H9 (cell line): ENCODE measurements around the gene PNKD. TPM values are rescaled to one million over a fixed set of nuclear protein-coding genes. Genes with fewer than 3 reads are reported as not detected.

Experiments used
- DNase-seq: peaks from one replicate; pipeline ENCODE4 v3.0.0-alpha.2; 2017
- H2AFZ ChIP-seq: one replicate; pipeline ENCODE4 v1.6.1; 2013; ENCODE audit warnings: mild to moderate bottlenecking, low read length, control low read depth, moderate library complexity
- H2AK5ac ChIP-seq: 2 replicates; pipeline ENCODE4 v1.6.1; 2013; ENCODE audit warnings: low read length, control low read depth, mixed read lengths; ENCODE audit not compliant: insufficient read length
- H2BK120ac ChIP-seq: one replicate; pipeline ENCODE4 v1.6.1; 2013; ENCODE audit warnings: low read depth, mild to moderate bottlenecking, low read length, control low read depth, inconsistent platforms; ENCODE audit not compliant: poor library complexity, severe bottlenecking
- H2BK12ac ChIP-seq: 2 replicates; pipeline ENCODE4 v1.6.1; 2013; ENCODE audit warnings: low read length, control low read depth, mixed read lengths, low read depth; ENCODE audit not compliant: insufficient read length
- H2BK15ac ChIP-seq: 2 replicates; pipeline ENCODE4 v1.6.1; 2013; ENCODE audit warnings: low read depth, low read length, control low read depth
- H2BK20ac ChIP-seq: one replicate; pipeline ENCODE4 v1.6.1; 2013; ENCODE audit warnings: low read depth, mild to moderate bottlenecking, low read length, control low read depth, inconsistent platforms; ENCODE audit not compliant: poor library complexity, severe bottlenecking
- H2BK5ac ChIP-seq: 2 replicates; pipeline ENCODE4 v1.6.1; 2013; ENCODE audit warnings: low read length, control low read depth, mixed read lengths; ENCODE audit not compliant: insufficient read length
- H3K14ac ChIP-seq: 2 replicates; pipeline ENCODE4 v1.6.1; 2013; ENCODE audit warnings: low read length, control low read depth; ENCODE audit not compliant: insufficient read depth
- H3K18ac ChIP-seq: 2 replicates; pipeline ENCODE4 v1.6.1; 2013; ENCODE audit warnings: low read depth, mild to moderate bottlenecking, mixed read lengths, low read length, control low read depth; ENCODE audit not compliant: insufficient read length
- H3K23ac ChIP-seq: 2 replicates; pipeline ENCODE4 v1.6.1; 2013; ENCODE audit warnings: low read length, control low read depth, mixed read lengths, low read depth; ENCODE audit not compliant: insufficient read length
- H3K23me2 ChIP-seq: 2 replicates; pipeline ENCODE4 v1.6.1; 2013; ENCODE audit warnings: low read depth, mild to moderate bottlenecking, mixed read lengths, low read length, control low read depth; ENCODE audit not compliant: insufficient read length, poor library complexity, severe bottlenecking
- H3K27ac ChIP-seq: 2 replicates; pipeline ENCODE4 v1.5.1; 2013; ENCODE audit warnings: low read length, control low read depth, mixed read lengths, low read depth; ENCODE audit not compliant: insufficient read length
- H3K27me3 ChIP-seq: 2 replicates; pipeline ENCODE4 v1.6.1; 2013; ENCODE audit warnings: low read length, control low read depth, inconsistent platforms; ENCODE audit not compliant: insufficient read depth
- H3K4ac ChIP-seq: 2 replicates; pipeline ENCODE4 v1.6.1; 2013; ENCODE audit warnings: low read depth, mild to moderate bottlenecking, control low read depth, inconsistent platforms, low read length, moderate library complexity
- H3K4me1 ChIP-seq: 2 replicates; pipeline ENCODE4 v1.6.1; 2013; ENCODE audit warnings: low read length, control low read depth, inconsistent platforms; ENCODE audit not compliant: insufficient read depth
- H3K4me2 ChIP-seq: 2 replicates; pipeline ENCODE4 v1.6.1; 2013; ENCODE audit warnings: low read length, control low read depth, mixed read lengths; ENCODE audit not compliant: insufficient read length, insufficient read depth
- H3K56ac ChIP-seq: 2 replicates; pipeline ENCODE4 v1.6.1; 2013; ENCODE audit warnings: low read depth, mild to moderate bottlenecking, mixed read lengths, low read length, control low read depth; ENCODE audit not compliant: insufficient read length
- H3K79me1 ChIP-seq: 2 replicates; pipeline ENCODE4 v1.6.1; 2013; ENCODE audit warnings: low read depth, mild to moderate bottlenecking, moderate library complexity, low read length, control low read depth, inconsistent platforms; ENCODE audit not compliant: insufficient read depth, poor library complexity, severe bottlenecking
- H3K79me2 ChIP-seq: 2 replicates; pipeline ENCODE4 v1.6.1; 2013; ENCODE audit warnings: low read length, control low read depth, inconsistent platforms; ENCODE audit not compliant: insufficient read depth
- H3K9ac ChIP-seq: 2 replicates; pipeline ENCODE4 v1.6.1; 2013; ENCODE audit warnings: low read length, control low read depth, mixed read lengths; ENCODE audit not compliant: insufficient read length; ENCODE audit errors: extremely low read depth
- H3K9me3 ChIP-seq: one replicate; pipeline ENCODE4 v1.6.1; 2013; ENCODE audit warnings: low read depth, low read length, inconsistent platforms; ENCODE audit not compliant: control insufficient read depth
- H3T11ph ChIP-seq: one replicate; pipeline ENCODE4 v1.6.1; 2013; ENCODE audit warnings: mild to moderate bottlenecking, low read length, control low read depth, inconsistent platforms
- H4K20me1 ChIP-seq: one replicate; pipeline ENCODE4 v1.6.1; 2013; ENCODE audit not compliant: control insufficient read depth, insufficient read length, insufficient read depth
- H4K5ac ChIP-seq: 2 replicates; pipeline ENCODE4 v1.6.1; 2013; ENCODE audit warnings: low read depth, mild to moderate bottlenecking, mixed read lengths, low read length, control low read depth; ENCODE audit not compliant: insufficient read length
- H4K8ac ChIP-seq: replicated peaks from 2 replicates; pipeline ENCODE4 v1.6.1; 2013; ENCODE audit warnings: low read length, control low read depth, mixed read lengths, low read depth; ENCODE audit not compliant: insufficient read length
- H4K91ac ChIP-seq: 2 replicates; pipeline ENCODE4 v1.6.1; 2013; ENCODE audit warnings: low read depth, mild to moderate bottlenecking, moderate library complexity, mixed read lengths, low read length, control low read depth; ENCODE audit not compliant: insufficient read length
- H3K27ac Mint-ChIP-seq, 3 experiments: 2 replicates in 2 of 3; 3 replicates in 1 of 3; pipeline ENCODE4 v1.8.0; 2020 to 2021; ENCODE audit warnings: mixed read lengths in 3 of 3, mild to moderate bottlenecking in 1 of 3, moderate library complexity in 1 of 3
- H3K27me3 Mint-ChIP-seq: 2 replicates; pipeline ENCODE4 v1.8.0; 2021; ENCODE audit warnings: low read depth, mild to moderate bottlenecking, moderate library complexity, mixed read lengths
- H3K36me3 Mint-ChIP-seq, 3 experiments: 2 replicates in 2 of 3; 3 replicates in 1 of 3; pipeline ENCODE4 v1.8.0; 2020 to 2021; ENCODE audit warnings: low read depth in 3 of 3, mixed read lengths in 3 of 3; ENCODE audit not compliant: insufficient read depth in 1 of 3
- H3K4me1 Mint-ChIP-seq, 2 experiments: 2 replicates each; pipeline ENCODE4 v1.8.0; 2020; ENCODE audit warnings: mixed read lengths in 2 of 2
- H3K4me3 Mint-ChIP-seq, 2 experiments: 2 replicates in 1 of 2; 3 replicates in 1 of 2; pipeline ENCODE4 v1.8.0; 2020 to 2021; ENCODE audit warnings: mild to moderate bottlenecking in 2 of 2, mixed read lengths in 2 of 2, moderate library complexity in 1 of 2
- H3K9me3 Mint-ChIP-seq, 2 experiments: 2 replicates in 1 of 2; 3 replicates in 1 of 2; pipeline ENCODE4 v1.8.0; 2020; ENCODE audit warnings: mild to moderate bottlenecking in 2 of 2, mixed read lengths in 2 of 2, moderate library complexity in 1 of 2
- WGBS: extraction: QIAGEN DNeasy Blood & Tissue Kit; methylation state at CpG from one replicate; pipeline ENCODE4 v1.1.7; 2013; ENCODE audit warnings: missing lambda C conversion rate, low lambda C conversion rate, mixed read lengths; ENCODE audit not compliant: insufficient read length; ENCODE audit errors: extremely low coverage; 5-methylcytosine and 5-hydroxymethylcytosine counted together
- total RNA-seq: library from RNA; stranded (reverse); gene quantifications from 2 replicates; pipeline ENCODE4 v1.2.1, GENCODE V29; 2021
- TF ChIP-seq, protein P1 (sequence below): fragments of 200-600 bp; sonication (generic); conservative IDR thresholded peaks from 3 replicates; pipeline ENCODE4 v1.8.0; 2021; ENCODE audit warnings: antibody characterized with exemption, mild to moderate bottlenecking

The PNKD gene
- total RNA-seq, 1 experiment from 2014 or later: 31.6 TPM

DNA sequence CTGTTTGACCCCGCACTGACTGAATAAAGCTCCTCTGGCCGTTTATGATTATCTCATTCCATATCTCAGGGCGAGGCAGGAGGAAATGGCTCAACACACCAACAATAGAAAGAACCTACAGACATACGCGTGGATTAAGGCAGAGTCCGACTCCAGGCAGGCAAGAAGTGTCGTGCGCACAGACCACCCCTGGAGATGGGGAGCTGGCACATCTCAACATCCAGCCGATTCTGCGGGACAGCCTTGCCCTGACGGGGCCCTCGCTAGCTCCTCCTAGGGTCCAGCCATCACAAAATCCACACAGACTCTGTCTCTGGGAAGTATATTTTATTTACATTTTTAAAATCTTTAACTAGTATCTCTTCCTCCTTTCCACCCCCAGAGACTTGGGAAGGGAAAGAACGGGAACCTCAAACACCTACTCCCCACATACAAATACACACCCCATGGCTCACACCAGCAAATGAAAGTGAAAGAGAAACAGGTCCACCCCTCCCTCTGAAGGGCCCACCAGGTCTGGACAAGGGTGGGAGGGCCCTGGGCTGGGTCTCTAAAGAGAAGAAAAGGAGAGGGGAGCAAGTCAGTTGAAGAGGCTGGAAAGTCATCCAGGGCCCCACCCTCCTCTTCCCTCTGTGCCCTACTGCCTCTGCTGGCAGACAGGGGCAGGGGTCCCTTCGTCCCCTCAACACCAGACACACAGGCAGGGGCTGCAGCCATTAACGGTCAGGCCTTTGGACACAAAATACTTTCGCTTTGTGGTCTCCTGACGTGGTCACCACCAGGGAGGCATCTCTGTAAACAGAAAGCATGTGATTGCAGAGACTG is 6.3 kb upstream of the PNKD start:
- H3K4me2 ChIP-seq: no peak overlapping the region
- H3K4ac ChIP-seq: no peak overlapping the region
- H4K5ac ChIP-seq: no peak overlapping the region
- peaks cover under 1% of the 10 kb centered on the region for H3K23me2 ChIP-seq
- no peak overlapping the region for H2BK5ac ChIP-seq
- H3K9me3 ChIP-seq: no peaks in the 10 kb centered on the region
- H2BK15ac ChIP-seq: no peak overlapping the region
- H3K79me1 ChIP-seq: no peaks in the 10 kb centered on the region
- H2AK5ac ChIP-seq: no peak overlapping the region
- no peak overlapping the region for H3K14ac ChIP-seq
- H3K27ac ChIP-seq: no peak overlapping the region
- H3K4me1 ChIP-seq: peaks cover 4% of the 10 kb centered on the region; the same call in 1 of the 2 replicates
- no CpG with 5 or more reads among the region's 17 CpGs for WGBS
- H3T11ph ChIP-seq: no peak overlapping the region
- H2BK20ac ChIP-seq: no peak overlapping the region
- H4K91ac ChIP-seq: no peak overlapping the region
- H4K20me1 ChIP-seq: no peaks in the 10 kb centered on the region
- no peak overlapping the region for H2BK120ac ChIP-seq
- no peaks in the 10 kb centered on the region for H3K27me3 Mint-ChIP-seq
- H3K23ac ChIP-seq: no peak overlapping the region
- no peak overlapping the region for H2AFZ ChIP-seq
- H3K18ac ChIP-seq: no peak overlapping the region
- no peak overlapping the region for H2BK12ac ChIP-seq
- no peak overlapping the region for H3K56ac ChIP-seq
- TF ChIP-seq, protein P1, sequence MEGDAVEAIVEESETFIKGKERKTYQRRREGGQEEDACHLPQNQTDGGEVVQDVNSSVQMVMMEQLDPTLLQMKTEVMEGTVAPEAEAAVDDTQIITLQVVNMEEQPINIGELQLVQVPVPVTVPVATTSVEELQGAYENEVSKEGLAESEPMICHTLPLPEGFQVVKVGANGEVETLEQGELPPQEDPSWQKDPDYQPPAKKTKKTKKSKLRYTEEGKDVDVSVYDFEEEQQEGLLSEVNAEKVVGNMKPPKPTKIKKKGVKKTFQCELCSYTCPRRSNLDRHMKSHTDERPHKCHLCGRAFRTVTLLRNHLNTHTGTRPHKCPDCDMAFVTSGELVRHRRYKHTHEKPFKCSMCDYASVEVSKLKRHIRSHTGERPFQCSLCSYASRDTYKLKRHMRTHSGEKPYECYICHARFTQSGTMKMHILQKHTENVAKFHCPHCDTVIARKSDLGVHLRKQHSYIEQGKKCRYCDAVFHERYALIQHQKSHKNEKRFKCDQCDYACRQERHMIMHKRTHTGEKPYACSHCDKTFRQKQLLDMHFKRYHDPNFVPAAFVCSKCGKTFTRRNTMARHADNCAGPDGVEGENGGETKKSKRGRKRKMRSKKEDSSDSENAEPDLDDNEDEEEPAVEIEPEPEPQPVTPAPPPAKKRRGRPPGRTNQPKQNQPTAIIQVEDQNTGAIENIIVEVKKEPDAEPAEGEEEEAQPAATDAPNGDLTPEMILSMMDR: peak; percentile 30; the same call in 2 of the 3 replicates
- no peak for DNase-seq
- H3K27ac Mint-ChIP-seq: peak overlapping the region in 1 of 3 experiments; percentile 4; a peak in 1 of 7 replicates
- H4K8ac ChIP-seq: no peak overlapping the region
- H3K4me3 Mint-ChIP-seq: no peak overlapping the region
- no peaks in the 10 kb centered on the region for H3K9me3 Mint-ChIP-seq
- H3K79me2 ChIP-seq: no peaks in the 10 kb centered on the region
- H3K27me3 ChIP-seq: no peaks in the 10 kb centered on the region
- H3K4me1 Mint-ChIP-seq: peaks cover 19 to 25% of the 10 kb centered on the region in 2 experiments
- peaks cover 17 to 40% (median 34%) of the 10 kb centered on the region in 3 experiments for H3K36me3 Mint-ChIP-seq
- no peak overlapping the region for H3K9ac ChIP-seq
